Astrocyte (in vitro differentiated cells and primary cell): ENCODE data around the gene IMPA2. TPM values are rescaled to one million over a fixed set of nuclear protein-coding genes. Genes with fewer than 3 reads are reported as not detected.

ENCODE experiments used
- DNase-seq: peaks from one replicate; pipeline ENCODE4 v3.0.0-alpha.2; 2010; ENCODE audit warnings: low read depth
- FAIRE-seq: peaks from 2 replicates; lab custom pipeline; 2011; peaks lifted over from hg19 to GRCh38; lab: Jason Lieb, UNC
- H2AFZ ChIP-seq: 2 replicates; pipeline ENCODE4 v1.6.0; 2012; ENCODE audit warnings: low read depth, low read length, inconsistent platforms
- H3K27ac ChIP-seq: 2 replicates; pipeline ENCODE4 v1.5.1; 2011; ENCODE audit warnings: low read depth, low read length, inconsistent platforms
- H3K27me3 ChIP-seq: 2 replicates; pipeline ENCODE4 v1.6.0; 2011; ENCODE audit warnings: low read length, inconsistent platforms; ENCODE audit not compliant: insufficient read depth
- H3K36me3 ChIP-seq: 2 replicates; pipeline ENCODE4 v1.5.1; 2011; ENCODE audit warnings: low read length, inconsistent platforms; ENCODE audit not compliant: insufficient read depth
- H3K4me1 ChIP-seq: 2 replicates; pipeline ENCODE4 v1.5.1; 2011; ENCODE audit warnings: low read length, inconsistent platforms; ENCODE audit not compliant: insufficient read depth
- H3K4me2 ChIP-seq: 2 replicates; pipeline ENCODE4 v1.6.0; 2012; ENCODE audit warnings: low read length, inconsistent platforms
- H3K4me3 ChIP-seq: 2 replicates; pipeline ENCODE4 v1.5.1; 2011; ENCODE audit warnings: low read depth, mild to moderate bottlenecking, low read length, inconsistent platforms; ENCODE audit not compliant: insufficient read depth
- H3K79me2 ChIP-seq: 2 replicates; pipeline ENCODE4 v1.6.0; 2012; ENCODE audit warnings: mild to moderate bottlenecking, low read length, inconsistent platforms; ENCODE audit not compliant: insufficient read depth
- H3K9ac ChIP-seq: 2 replicates; pipeline ENCODE4 v1.6.0; 2012; ENCODE audit warnings: mild to moderate bottlenecking, low read length, inconsistent platforms
- H3K9me3 ChIP-seq: 2 replicates; pipeline ENCODE4 v1.5.1; 2012; ENCODE audit warnings: low read depth, mild to moderate bottlenecking, low read length, inconsistent platforms; ENCODE audit not compliant: insufficient read depth
- H4K20me1 ChIP-seq: 2 replicates; pipeline ENCODE4 v1.6.0; 2012; ENCODE audit warnings: low read length, inconsistent platforms; ENCODE audit not compliant: insufficient read depth
- H3K27ac Mint-ChIP-seq: one replicate; pipeline ENCODE4 v1.8.0; 2021; ENCODE audit warnings: mild to moderate bottlenecking, mixed read lengths; ENCODE audit not compliant: unreplicated experiment
- H3K27me3 Mint-ChIP-seq: one replicate; pipeline ENCODE4 v1.8.0; 2021; ENCODE audit warnings: low read depth, mixed read lengths; ENCODE audit not compliant: unreplicated experiment
- H3K36me3 Mint-ChIP-seq: one replicate; pipeline ENCODE4 v1.8.0; 2021; ENCODE audit warnings: low read depth, mixed read lengths; ENCODE audit not compliant: unreplicated experiment
- H3K4me1 Mint-ChIP-seq: one replicate; pipeline ENCODE4 v1.8.0; 2021; ENCODE audit warnings: low read depth, mixed read lengths; ENCODE audit not compliant: unreplicated experiment
- H3K4me3 Mint-ChIP-seq: one replicate; pipeline ENCODE4 v1.8.0; 2021; ENCODE audit warnings: mild to moderate bottlenecking, moderate library complexity, mixed read lengths; ENCODE audit not compliant: unreplicated experiment
- H3K9me3 Mint-ChIP-seq: one replicate; pipeline ENCODE4 v1.8.0; 2021; ENCODE audit warnings: mild to moderate bottlenecking, mixed read lengths; ENCODE audit not compliant: unreplicated experiment
- CTCF ChIP-seq: IDR thresholded peaks from 2 replicates; pipeline ENCODE4 v1.5.1; 2011; ENCODE audit warnings: low read depth, mild to moderate bottlenecking, inconsistent platforms, low read length, moderate library complexity; ENCODE audit not compliant: insufficient read depth
- EZH2 ChIP-seq: IDR thresholded peaks from 2 replicates; pipeline ENCODE4 v1.6.1; 2012; ENCODE audit warnings: mild to moderate bottlenecking, low read length, inconsistent platforms; ENCODE audit not compliant: insufficient read depth
- total RNA-seq: library from RNA; stranded (reverse); gene quantifications from 2 replicates; pipeline ENCODE4 v1.2.1, GENCODE V29; 2021

Gene IMPA2
- total RNA-seq, 1 donor from 2014 or later, result 4.8 TPM

- H3K27ac ChIP-seq, result no peak overlapping the region
- peaks cover 12% of the 10 kb centered on the region for H3K4me1 Mint-ChIP-seq
- no peaks in the 10 kb centered on the region for H4K20me1 ChIP-seq
- H3K27me3 ChIP-seq, result peaks cover 2% of the 10 kb centered on the region
- no peaks in the 10 kb centered on the region for H3K36me3 Mint-ChIP-seq
- FAIRE-seq (no peak), DNase-seq (no peak)
- H3K4me3 Mint-ChIP-seq, result no peak overlapping the region
- peaks cover 8% of the 10 kb centered on the region for H3K27me3 Mint-ChIP-seq
- H3K9me3 Mint-ChIP-seq, result no peaks in the 10 kb centered on the region
- H3K36me3 ChIP-seq, result no peaks in the 10 kb centered on the region
- no peak overlapping the region for H3K9ac ChIP-seq
- H3K4me3 ChIP-seq, result no peak overlapping the region
- H3K9me3 ChIP-seq, result no peaks in the 10 kb centered on the region
- H3K27ac Mint-ChIP-seq, result no peak overlapping the region
- H2AFZ ChIP-seq, result no peak overlapping the region
- no peaks in the 10 kb centered on the region for H3K79me2 ChIP-seq
- H3K4me1 ChIP-seq, result peaks cover 6% of the 10 kb centered on the region
- TF ChIP-seq CTCF (no peak), EZH2 (no peak)
- H3K4me2 ChIP-seq, result no peak overlapping the region
Observed at GRCh38 chr18:12017081-12017480, 35.8 kb downstream of the IMPA2 start.

GRCh38 chr18:12018861-12019260, 37.6 kb downstream of the IMPA2 start:
- DNase-seq (no peak), FAIRE-seq (no peak)
- H3K27ac Mint-ChIP-seq, result no peak overlapping the region
- H3K36me3 Mint-ChIP-seq, result no peaks in the 10 kb centered on the region
- H3K4me3 ChIP-seq, result no peak overlapping the region
- no peaks in the 10 kb centered on the region for H3K36me3 ChIP-seq
- H3K27ac ChIP-seq, result no peak overlapping the region
- H3K9ac ChIP-seq, result no peak overlapping the region
- H3K9me3 Mint-ChIP-seq, result no peaks in the 10 kb centered on the region
- no peaks in the 10 kb centered on the region for H3K27me3 ChIP-seq
- H3K4me1 Mint-ChIP-seq, result peaks cover 12% of the 10 kb centered on the region
- H3K27me3 Mint-ChIP-seq, result peaks cover 3% of the 10 kb centered on the region
- H4K20me1 ChIP-seq, result no peaks in the 10 kb centered on the region
- no peak overlapping the region for H3K4me2 ChIP-seq
- no peak overlapping the region for H3K4me3 Mint-ChIP-seq
- H3K9me3 ChIP-seq, result no peaks in the 10 kb centered on the region
- no peak overlapping the region for H2AFZ ChIP-seq
- TF ChIP-seq EZH2, result no peak
- TF ChIP-seq CTCF, result no peak
- H3K4me1 ChIP-seq, result peaks cover 6% of the 10 kb centered on the region
- no peaks in the 10 kb centered on the region for H3K79me2 ChIP-seq

- no peaks in the 10 kb centered on the region for H3K36me3 Mint-ChIP-seq
- H2AFZ ChIP-seq, result no peak overlapping the region
- FAIRE-seq, result no peak
Observed at GRCh38 chr18:12021077-12021476, 39.8 kb downstream of the IMPA2 start.

More at GRCh38 chr18:12021077-12021476, 39.8 kb downstream of the IMPA2 start:
- Mint-ChIP-seq H3K4me1 (no peaks in the 10 kb centered on the region), H3K9me3 (no peaks in the 10 kb centered on the region), H3K27me3 (no peaks in the 10 kb centered on the region), H3K27ac (no peak overlapping the region), H3K4me3 (no peak overlapping the region)
- no peak overlapping the region for H3K27ac ChIP-seq
- no peak overlapping the region for H3K4me3 ChIP-seq
- H3K9ac ChIP-seq, result no peak overlapping the region
- H3K27me3 ChIP-seq, result no peaks in the 10 kb centered on the region
- TF ChIP-seq CTCF (no peak), EZH2 (no peak)
- H3K36me3 ChIP-seq, result no peaks in the 10 kb centered on the region
- no peaks in the 10 kb centered on the region for H3K9me3 ChIP-seq
- no peaks in the 10 kb centered on the region for H3K4me1 ChIP-seq
- H4K20me1 ChIP-seq, result no peaks in the 10 kb centered on the region
- H3K4me2 ChIP-seq, result no peak overlapping the region
- no peaks in the 10 kb centered on the region for H3K79me2 ChIP-seq
- DNase-seq, result no peak
